ENCODE data around the gene PSMD8. TPM values are rescaled to one million over a fixed set of nuclear protein-coding genes. Genes with fewer than 3 reads are reported as not detected.

The PSMD8 gene
- total and polyA plus RNA-seq, 2 of the 8 experiments (the other 6 are each of a cell fraction or from before 2014, with no cell fraction given), result 170 to 486 TPM

- TF ChIP-seq CTCF (IDR thresholded peaks at IDR 0.05; ENCODE audit: control extremely low read depth in 1 of 3, insufficient read depth in 1 of 3, low read depth in 1 of 3, low read length in 3 of 3) (no peak), RNF2 (IDR thresholded peaks at IDR 0.05; ENCODE audit: borderline replicate concordance, low read depth, low read length, missing control alignments, poor library complexity, severe bottlenecking) (no peak), SIRT6 (IDR thresholded peaks at IDR 0.05; ENCODE audit: low read length) (no peak), POLR2A (IDR thresholded peaks at IDR 0.05; ENCODE audit: control extremely low read depth in 1 of 2, low read depth in 2 of 2, low read length in 2 of 2) (no peak), SIN3A (conservative IDR thresholded peaks at IDR 0.05 in 1 of 2, IDR thresholded peaks at IDR 0.05 in 1 of 2; ENCODE audit: low read depth in 1 of 2, low read length in 2 of 2) (no peak), FOSL1 (IDR thresholded peaks at IDR 0.05; ENCODE audit: insufficient read depth, low read depth, low read length) (no peak), TCF12 (IDR thresholded peaks at IDR 0.05; ENCODE audit: low read depth, low read length) (no peak)
Observed at GRCh38 chr19:38395381-38396114, 21.2 kb downstream of the PSMD8 start (continued).

Data from H1 (cell line).